Tibial nerve (tissue), 4 donors: ENCODE data around the gene RNF126.

Experiments
- EP300 ChIP-seq, 2 donors: sonication (generic); formaldehyde crosslinking; IDR thresholded peaks; one replicate each; pipeline ENCODE4 v1.6.1; 2017; ENCODE audit warnings: antibody characterized with exemption in 2 of 2, mild to moderate bottlenecking in 1 of 2
- POLR2A ChIP-seq, 2 donors: fragments of 450-650 bp; IDR thresholded peaks; one replicate each; pipeline ENCODE4 v1.6.1; 2017; ENCODE audit warnings: antibody characterized with exemption in 2 of 2, mild to moderate bottlenecking in 2 of 2, moderate library complexity in 2 of 2
- TF ChIP-seq, protein P1 (sequence below), 5 experiments: fragments of 200-600 bp in 3 of 5; fragments of 450-650 bp in 2 of 5; sonication (generic) in 3 of 5; IDR thresholded peaks; one replicate each; pipeline ENCODE4 v1.5.1; 2016 to 2019; ENCODE audit warnings: antibody characterized with exemption in 5 of 5, mild to moderate bottlenecking in 3 of 5, moderate library complexity in 2 of 5

DNA sequence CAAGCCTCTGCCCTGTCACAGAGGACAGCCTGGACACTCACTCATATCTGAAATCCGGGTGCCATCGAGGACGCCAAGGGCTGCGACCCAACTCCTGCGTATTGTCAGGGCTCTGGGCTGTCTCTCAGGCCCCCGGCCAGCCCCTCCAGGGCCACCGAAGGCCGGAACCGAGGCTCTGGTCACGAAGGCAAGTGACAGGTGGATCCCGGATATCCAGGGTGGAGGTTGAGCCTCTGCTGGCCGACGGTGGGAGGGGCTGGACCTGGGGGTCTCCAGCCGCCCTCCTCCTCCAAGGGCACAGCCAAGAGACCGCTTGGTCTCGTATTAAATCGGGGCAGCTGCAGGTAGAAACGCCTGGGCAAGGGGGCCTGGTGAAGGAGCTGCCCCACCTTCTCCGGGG is 5.4 kb downstream of the RNF126 start:
- TF ChIP-seq, protein P1, sequence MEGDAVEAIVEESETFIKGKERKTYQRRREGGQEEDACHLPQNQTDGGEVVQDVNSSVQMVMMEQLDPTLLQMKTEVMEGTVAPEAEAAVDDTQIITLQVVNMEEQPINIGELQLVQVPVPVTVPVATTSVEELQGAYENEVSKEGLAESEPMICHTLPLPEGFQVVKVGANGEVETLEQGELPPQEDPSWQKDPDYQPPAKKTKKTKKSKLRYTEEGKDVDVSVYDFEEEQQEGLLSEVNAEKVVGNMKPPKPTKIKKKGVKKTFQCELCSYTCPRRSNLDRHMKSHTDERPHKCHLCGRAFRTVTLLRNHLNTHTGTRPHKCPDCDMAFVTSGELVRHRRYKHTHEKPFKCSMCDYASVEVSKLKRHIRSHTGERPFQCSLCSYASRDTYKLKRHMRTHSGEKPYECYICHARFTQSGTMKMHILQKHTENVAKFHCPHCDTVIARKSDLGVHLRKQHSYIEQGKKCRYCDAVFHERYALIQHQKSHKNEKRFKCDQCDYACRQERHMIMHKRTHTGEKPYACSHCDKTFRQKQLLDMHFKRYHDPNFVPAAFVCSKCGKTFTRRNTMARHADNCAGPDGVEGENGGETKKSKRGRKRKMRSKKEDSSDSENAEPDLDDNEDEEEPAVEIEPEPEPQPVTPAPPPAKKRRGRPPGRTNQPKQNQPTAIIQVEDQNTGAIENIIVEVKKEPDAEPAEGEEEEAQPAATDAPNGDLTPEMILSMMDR (IDR thresholded peaks at IDR 0.05): no peak
- no peak for TF ChIP-seq POLR2A (IDR thresholded peaks at IDR 0.05)
- TF ChIP-seq EP300 (IDR thresholded peaks at IDR 0.05): no peak
